IPS-15b (cell line): ENCODE results near the gene GMNC.
"Not testable (repeated sequence)": the region's sequence is repeated elsewhere in the genome, so short reads cannot be mapped to it uniquely, and the experiment has no call there.

Experiments used
- H3K27me3 ChIP-seq: one replicate; pipeline ENCODE4 v1.6.1; 2013; ENCODE audit warnings: low read length; ENCODE audit not compliant: control insufficient read depth, insufficient read depth
- H3K36me3 ChIP-seq: one replicate; pipeline ENCODE4 v1.6.1; 2013; ENCODE audit warnings: low read length; ENCODE audit not compliant: control insufficient read depth, insufficient read depth
- H3K4me1 ChIP-seq: one replicate; pipeline ENCODE4 v1.6.1; 2013; ENCODE audit warnings: mild to moderate bottlenecking, low read length; ENCODE audit not compliant: control insufficient read depth, insufficient read depth
- H3K4me3 ChIP-seq: one replicate; pipeline ENCODE4 v1.5.1; 2013; ENCODE audit warnings: low read depth, low read length
- H3K9ac ChIP-seq: one replicate; pipeline ENCODE4 v1.6.1; 2013; ENCODE audit warnings: low read depth, mild to moderate bottlenecking, low read length
- H3K9me3 ChIP-seq: one replicate; pipeline ENCODE4 v1.6.1; 2013; ENCODE audit warnings: mild to moderate bottlenecking, low read length; ENCODE audit not compliant: control insufficient read depth, insufficient read depth

GMNC gene

GRCh38 chr3:190875061-190875460 is 12.6 kb upstream of the GMNC start:
- H3K4me3 ChIP-seq, H3K4me1 ChIP-seq, H3K9ac ChIP-seq, H3K9me3 ChIP-seq, H3K36me3 ChIP-seq, H3K27me3 ChIP-seq: not testable (repeated sequence)

DNA sequence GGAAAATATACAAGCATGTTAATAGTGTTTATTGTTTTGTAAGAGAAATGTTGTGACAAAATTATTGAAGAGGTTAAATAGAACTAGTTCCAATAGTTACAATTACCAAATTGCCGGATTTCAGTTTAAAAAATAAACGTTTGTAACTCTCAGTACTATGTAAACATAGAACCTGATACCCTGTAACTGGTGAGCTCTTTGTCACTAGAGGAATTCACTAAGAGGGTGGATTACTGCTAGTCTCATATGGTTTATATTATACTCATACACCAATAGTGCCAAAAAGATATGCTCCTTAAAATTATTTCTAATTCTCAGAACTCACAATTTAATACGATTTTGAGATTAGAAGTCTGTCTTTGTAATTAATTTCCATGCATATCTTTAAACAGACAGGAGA is 7.6 kb upstream of the GMNC start:
- Histone ChIP-seq H3K36me3 (no peaks in the 10 kb centered on the region), H3K9ac (no peak overlapping the region), H3K27me3 (peaks cover under 1% of the 10 kb centered on the region), H3K4me3 (no peak overlapping the region), H3K9me3 (no peaks in the 10 kb centered on the region), H3K4me1 (no peaks in the 10 kb centered on the region)

GRCh38 chr3:190867071-190867470 is 4.6 kb upstream of the GMNC start:
- H3K27me3 ChIP-seq = peaks cover 23% of the 10 kb centered on the region
- no peak overlapping the region for H3K9ac ChIP-seq
- H3K9me3 ChIP-seq = no peaks in the 10 kb centered on the region
- no peaks in the 10 kb centered on the region for H3K36me3 ChIP-seq
- no peak overlapping the region for H3K4me3 ChIP-seq
- no peaks in the 10 kb centered on the region for H3K4me1 ChIP-seq

- H3K9ac ChIP-seq = no peak overlapping the region
- no peaks in the 10 kb centered on the region for H3K9me3 ChIP-seq
- no peaks in the 10 kb centered on the region for H3K4me1 ChIP-seq
- H3K27me3 ChIP-seq = peaks cover 35% of the 10 kb centered on the region
- H3K36me3 ChIP-seq = no peaks in the 10 kb centered on the region
- no peak overlapping the region for H3K4me3 ChIP-seq
These were observed 3.3 kb upstream of the GMNC start for GRCh38 chr3:190865828-190866227.

DNA sequence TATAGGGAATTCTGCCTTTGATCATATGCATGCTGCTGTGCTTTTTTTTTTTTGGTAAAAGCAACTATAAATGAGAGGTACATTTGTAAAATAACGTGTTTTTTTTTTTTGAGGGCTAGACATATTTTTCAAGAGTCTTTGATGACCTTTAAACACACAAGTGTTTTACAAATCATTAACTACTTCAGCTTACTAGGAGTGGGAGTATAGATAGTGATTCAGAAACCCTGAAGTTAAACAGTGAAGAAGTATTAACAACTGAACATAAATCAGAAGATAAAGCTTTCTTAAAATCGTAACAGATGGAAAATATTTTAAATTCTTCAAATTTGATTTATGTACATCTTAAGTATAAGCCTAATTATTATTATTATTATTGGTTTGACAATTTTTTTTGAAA is 2.9 kb upstream of the GMNC start:
- Histone ChIP-seq H3K9me3 (no peaks in the 10 kb centered on the region), H3K27me3 (peaks cover 39% of the 10 kb centered on the region), H3K36me3 (no peaks in the 10 kb centered on the region), H3K9ac (no peak overlapping the region), H3K4me3 (no peak overlapping the region), H3K4me1 (no peaks in the 10 kb centered on the region)

- Histone ChIP-seq H3K9me3 (no peaks in the 10 kb centered on the region), H3K27me3 (peaks cover 43% of the 10 kb centered on the region), H3K36me3 (no peaks in the 10 kb centered on the region), H3K4me3 (no peak overlapping the region), H3K4me1 (no peaks in the 10 kb centered on the region), H3K9ac (no peak overlapping the region)
These were observed 1.5 kb upstream of the GMNC start for GRCh38 chr3:190864002-190864401.

DNA sequence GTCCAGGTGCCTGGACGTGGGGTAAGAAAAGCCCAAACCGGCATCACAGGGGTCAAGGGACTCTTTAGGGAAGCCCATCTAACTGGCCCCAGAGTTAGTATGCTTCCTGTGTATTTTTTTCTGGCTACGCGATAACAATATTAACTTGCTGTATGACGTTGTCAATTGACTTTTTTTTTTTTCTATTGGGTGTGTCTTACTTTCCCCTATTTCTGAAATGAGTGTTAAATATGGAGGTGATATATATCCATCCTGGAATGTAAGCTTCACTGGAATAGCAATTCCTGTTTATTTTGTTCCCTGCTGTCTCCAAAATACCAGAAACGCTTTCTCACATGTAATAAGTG is 598 bp upstream of the GMNC start:
- Histone ChIP-seq H3K27me3 (peaks cover 43% of the 10 kb centered on the region), H3K9ac (no peak overlapping the region), H3K36me3 (no peaks in the 10 kb centered on the region), H3K9me3 (no peaks in the 10 kb centered on the region), H3K4me3 (peak overlapping the region; percentile 83), H3K4me1 (no peaks in the 10 kb centered on the region)

GRCh38 chr3:190860521-190860920 is 2.0 kb downstream of the GMNC start:
- Histone ChIP-seq H3K9me3 (no peaks in the 10 kb centered on the region), H3K4me1 (no peaks in the 10 kb centered on the region), H3K36me3 (no peaks in the 10 kb centered on the region), H3K9ac (no peak overlapping the region), H3K4me3 (no peak overlapping the region), H3K27me3 (peaks cover 43% of the 10 kb centered on the region)

- H3K4me1 ChIP-seq = no peaks in the 10 kb centered on the region
- no peaks in the 10 kb centered on the region for H3K9me3 ChIP-seq
- peaks cover 20% of the 10 kb centered on the region for H3K27me3 ChIP-seq
- no peaks in the 10 kb centered on the region for H3K36me3 ChIP-seq
- H3K4me3 ChIP-seq = no peak overlapping the region
- H3K9ac ChIP-seq = no peak overlapping the region
These were observed 7.3 kb downstream of the GMNC start for GRCh38 chr3:190855151-190855550.

GRCh38 chr3:190854062-190854461 is 8.4 kb downstream of the GMNC start:
- H3K4me1 ChIP-seq = no peaks in the 10 kb centered on the region
- no peaks in the 10 kb centered on the region for H3K36me3 ChIP-seq
- no peak overlapping the region for H3K9ac ChIP-seq

DNA sequence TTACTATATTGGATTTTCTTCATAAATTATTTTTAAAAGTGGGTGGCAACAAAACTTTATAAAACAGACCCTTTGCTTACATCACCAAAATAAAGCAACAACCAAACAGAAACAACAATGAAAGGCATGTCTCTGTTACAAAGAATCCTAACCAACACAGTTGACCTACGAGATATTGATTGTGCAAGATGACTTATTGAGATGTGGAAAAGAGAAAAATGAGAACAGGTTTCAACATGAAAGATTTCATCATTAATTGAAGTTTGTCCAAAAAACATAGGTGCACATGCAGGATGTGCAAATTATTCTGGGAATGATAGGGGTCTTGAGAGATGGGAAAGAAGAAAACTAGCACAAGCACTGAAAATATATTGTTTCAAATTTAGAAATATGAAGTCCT is 9.0 kb downstream of the GMNC start:
- no peaks in the 10 kb centered on the region for H3K4me1 ChIP-seq
- H3K9me3 ChIP-seq = no peaks in the 10 kb centered on the region
- no peak overlapping the region for H3K4me3 ChIP-seq
- H3K9ac ChIP-seq = no peak overlapping the region
- peaks cover 19% of the 10 kb centered on the region for H3K27me3 ChIP-seq
- H3K36me3 ChIP-seq = no peaks in the 10 kb centered on the region

More at GRCh38 chr3:190854062-190854461, 8.4 kb downstream of the GMNC start:
- no peak overlapping the region for H3K4me3 ChIP-seq
- H3K9me3 ChIP-seq = no peaks in the 10 kb centered on the region
- peaks cover 19% of the 10 kb centered on the region for H3K27me3 ChIP-seq

DNA sequence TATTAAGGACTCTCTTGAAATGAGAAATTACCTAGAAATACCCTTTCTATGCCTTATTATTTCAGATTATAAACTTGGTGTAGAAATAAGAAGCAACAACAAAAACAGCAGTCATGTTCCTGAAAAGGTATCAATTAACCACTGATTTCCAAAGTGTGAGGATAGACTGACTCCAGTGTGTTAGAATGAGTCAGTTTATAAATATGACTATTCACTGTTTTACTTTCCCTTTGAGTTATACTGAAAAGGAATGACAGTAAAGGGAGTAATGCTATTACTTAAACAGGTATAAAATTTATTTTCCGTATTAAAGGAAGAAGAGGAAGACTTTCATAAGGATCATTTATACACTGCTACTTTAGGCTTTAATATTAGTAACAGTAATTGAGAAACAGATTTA is 12.9 kb downstream of the GMNC start:
- no peaks in the 10 kb centered on the region for H3K4me1 ChIP-seq
- no peaks in the 10 kb centered on the region for H3K9me3 ChIP-seq
- H3K36me3 ChIP-seq = no peaks in the 10 kb centered on the region
- H3K9ac ChIP-seq = no peak overlapping the region
- H3K27me3 ChIP-seq = peaks cover 16% of the 10 kb centered on the region
- H3K4me3 ChIP-seq = no peak overlapping the region

DNA sequence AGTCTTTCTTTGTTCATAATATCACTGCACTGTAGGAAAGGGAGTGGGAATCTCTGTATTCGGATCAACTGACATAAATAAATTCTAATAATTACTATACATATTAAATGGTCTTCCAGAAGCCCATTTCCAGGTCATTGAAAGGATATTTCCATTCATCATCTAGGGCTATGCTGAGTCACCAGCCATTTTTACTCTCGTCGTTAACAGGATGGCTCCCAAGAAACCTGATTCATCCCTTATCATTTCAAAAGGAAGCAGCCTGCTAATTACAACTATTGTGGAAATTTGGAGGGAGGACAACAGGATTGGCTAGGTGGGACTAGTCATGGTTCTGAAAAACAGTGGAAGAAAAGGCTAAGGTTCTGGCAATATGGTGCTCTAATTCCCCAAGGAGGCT is 13.6 kb downstream of the GMNC start:
- Histone ChIP-seq H3K4me3 (no peak overlapping the region), H3K9ac (no peak overlapping the region), H3K36me3 (no peaks in the 10 kb centered on the region), H3K4me1 (no peaks in the 10 kb centered on the region), H3K27me3 (peaks cover 9% of the 10 kb centered on the region), H3K9me3 (no peaks in the 10 kb centered on the region)
